Calu3 (cell line): ENCODE data around the gene CLNS1A. TPM values are rescaled to one million over a fixed set of nuclear protein-coding genes. Genes with fewer than 3 reads are reported as not detected.
"Not testable (repeated sequence)": the region's sequence is repeated elsewhere in the genome, so short reads cannot be mapped to it uniquely, and the experiment has no call there.

Source experiments
- BruUV-seq: library from RNA; stranded (reverse); fragments of 400-500 nt; replicated peaks from 2 replicates; lab custom pipeline; 2021; lab: Mats Ljungman, UMichigan
- CTCF ChIA-PET: fragments of 300-600 bp; sonication (Branson Sonifier 250); formaldehyde crosslinking; loops from one replicate; lab custom pipeline; 2022; ENCODE audit warnings: antibody characterized with exemption; lab: Charles Lee
- DNase-seq: peaks from one replicate; pipeline ENCODE4 v3.0.0; 2022
- H3K27ac Mint-ChIP-seq: one replicate; pipeline ENCODE4 v1.8.0; 2022; ENCODE audit warnings: mixed read lengths; ENCODE audit not compliant: unreplicated experiment
- H3K27me3 Mint-ChIP-seq: one replicate; pipeline ENCODE4 v1.8.0; 2022; ENCODE audit warnings: mixed read lengths; ENCODE audit not compliant: unreplicated experiment
- H3K36me3 Mint-ChIP-seq: one replicate; pipeline ENCODE4 v1.8.0; 2022; ENCODE audit warnings: mild to moderate bottlenecking, moderate library complexity, mixed read lengths; ENCODE audit not compliant: insufficient read depth, unreplicated experiment
- H3K4me1 Mint-ChIP-seq: one replicate; pipeline ENCODE4 v1.8.0; 2022; ENCODE audit warnings: mild to moderate bottlenecking, low read depth, mixed read lengths; ENCODE audit not compliant: unreplicated experiment
- H3K4me3 Mint-ChIP-seq: one replicate; pipeline ENCODE4 v1.8.0; 2022; ENCODE audit warnings: mild to moderate bottlenecking, low read depth, moderate library complexity, mixed read lengths; ENCODE audit not compliant: unreplicated experiment
- H3K9me3 Mint-ChIP-seq: one replicate; pipeline ENCODE4 v1.8.0; 2022; ENCODE audit warnings: low read depth, mixed read lengths; ENCODE audit not compliant: unreplicated experiment
- CTCF ChIP-seq: fragments of 200-600 bp; IDR thresholded peaks from one replicate; pipeline ENCODE4 v1.8.0; 2022; ENCODE audit warnings: antibody characterized with exemption; ENCODE audit not compliant: unreplicated experiment
- intact Hi-C: fragments of 100-400 bp; cut with micrococcal nuclease; formaldehyde crosslinking; loops from one replicate; pipeline ENCODE4 v1.10.0; 2022; ENCODE audit not compliant: unreplicated experiment
- total RNA-seq: library from RNA; stranded (reverse); gene quantifications from 2 replicates; pipeline ENCODE4 v1.2.3, GENCODE V29; 2022

CLNS1A gene
- total RNA-seq, 1 experiment from 2014 or later, result 99.6 TPM

- Mint-ChIP-seq H3K4me3 (peak overlapping the region; percentile 91), H3K36me3 (peaks cover 30% of the 10 kb centered on the region), H3K9me3 (no peaks in the 10 kb centered on the region), H3K4me1 (peaks cover 19% of the 10 kb centered on the region), H3K27me3 (no peaks in the 10 kb centered on the region), H3K27ac (peak overlapping the region; percentile 86)
- DNase-seq, result no peak
- TF ChIP-seq CTCF, result no peak
- CTCF ChIA-PET, result no interaction called here
- intact Hi-C loops, result no loop called here
- TSS peak; percentile 80 for BruUV-seq
Observed at GRCh38 chr11:77636731-77637344, 756 bp downstream of the CLNS1A start.

DNA sequence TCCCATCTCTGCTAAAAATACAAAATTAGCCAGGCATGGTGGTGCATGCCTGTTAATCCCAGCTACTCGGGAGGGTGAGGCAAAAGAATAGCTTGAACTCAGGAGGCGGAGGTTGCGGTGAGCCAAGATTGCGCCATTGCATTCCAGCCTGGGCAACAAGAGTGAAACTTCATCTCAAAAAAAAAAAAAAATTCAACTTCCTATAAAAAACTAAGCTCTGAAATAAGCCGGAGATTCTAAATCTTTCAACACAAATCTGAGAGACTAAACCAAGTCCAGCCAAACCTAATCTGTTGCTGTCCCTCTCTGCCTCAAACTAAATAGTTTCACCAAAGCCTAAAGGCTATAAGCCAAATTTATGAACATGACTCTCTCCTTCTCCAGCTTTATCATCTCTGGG, 3.7 kb downstream of the CLNS1A start:
- H3K27me3 Mint-ChIP-seq, BruUV-seq, H3K9me3 Mint-ChIP-seq, DNase-seq, intact Hi-C loops, H3K4me3 Mint-ChIP-seq, H3K27ac Mint-ChIP-seq, CTCF ChIA-PET: not testable (repeated sequence)
- Mint-ChIP-seq H3K36me3 (peaks cover 33% of the 10 kb centered on the region), H3K4me1 (peaks cover 19% of the 10 kb centered on the region)

DNA sequence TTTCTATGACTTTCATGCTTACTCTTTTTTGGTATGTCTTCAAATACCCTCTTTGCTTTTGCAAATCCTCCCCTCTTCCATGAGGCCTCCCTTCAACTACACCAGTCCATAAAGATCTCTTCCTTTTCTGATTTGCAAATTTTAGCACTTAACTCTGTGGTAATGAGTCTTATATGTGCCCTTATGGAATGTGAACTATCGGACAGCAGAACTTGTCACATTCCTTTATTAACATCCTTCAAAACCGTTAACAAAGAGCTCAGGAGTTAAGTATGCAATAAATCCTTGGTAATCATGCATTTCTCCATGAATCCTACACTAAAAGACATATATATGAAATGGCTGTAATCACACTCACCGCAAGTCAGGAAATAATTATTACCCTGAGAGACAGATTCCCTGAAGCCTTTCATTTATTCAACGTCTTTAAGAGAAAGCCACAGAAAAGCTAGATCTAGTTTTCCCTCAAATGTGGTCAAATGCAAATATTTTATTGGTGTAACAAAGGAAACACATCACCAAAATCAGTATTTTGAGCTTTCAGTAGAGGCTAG, 7.4 kb downstream of the CLNS1A start:
- Mint-ChIP-seq H3K36me3 (peaks cover 15% of the 10 kb centered on the region), H3K4me1 (peaks cover 4% of the 10 kb centered on the region)
- intact Hi-C loops, result no loop called here

GRCh38 chr11:77619576-77620198, 17.9 kb downstream of the CLNS1A start:
- CTCF ChIA-PET, result interaction anchor here (0.5 to 1.4 kb wide), 6 partner anchors 17 to 485 kb away, joined by 3 to 7 read pairs (median 4); partner anchors contain the start of gene AQP11
- H3K9me3 Mint-ChIP-seq, result no peaks in the 10 kb centered on the region
- no peaks in the 10 kb centered on the region for H3K27me3 Mint-ChIP-seq
- DNase-seq, result peak; percentile 59
- intact Hi-C loops, result loop anchor here (1.0 kb wide), 1 partner anchor 71 kb away; no protein-coding TSS in a partner anchor
- H3K4me3 Mint-ChIP-seq, result no peak overlapping the region
- peaks cover 40% of the 10 kb centered on the region for H3K36me3 Mint-ChIP-seq
- no peaks in the 10 kb centered on the region for H3K4me1 Mint-ChIP-seq
- no peak overlapping the region for H3K27ac Mint-ChIP-seq
- no TSS peak for BruUV-seq
- TF ChIP-seq CTCF, result peak; percentile 37

More for the DNA sequence above, 7.4 kb downstream of the CLNS1A start:
- DNase-seq, result no peak
- CTCF ChIA-PET, result no interaction called here
- H3K9me3 Mint-ChIP-seq, result no peaks in the 10 kb centered on the region
- H3K4me3 Mint-ChIP-seq, result no peak overlapping the region
- no peak overlapping the region for H3K27ac Mint-ChIP-seq
- no peaks in the 10 kb centered on the region for H3K27me3 Mint-ChIP-seq
- no peak for TF ChIP-seq CTCF
- BruUV-seq, result no TSS peak

GRCh38 chr11:77617892-77618291, 19.7 kb downstream of the CLNS1A start:
- intact Hi-C loops, result no loop called here
- no peak for TF ChIP-seq CTCF
- CTCF ChIA-PET, result no interaction called here
- DNase-seq, result no peak
- H3K4me3 Mint-ChIP-seq, result no peak overlapping the region
- peaks cover 38% of the 10 kb centered on the region for H3K36me3 Mint-ChIP-seq
- no peaks in the 10 kb centered on the region for H3K4me1 Mint-ChIP-seq
- BruUV-seq, result no TSS peak
- H3K9me3 Mint-ChIP-seq, result no peaks in the 10 kb centered on the region
- H3K27me3 Mint-ChIP-seq, result no peaks in the 10 kb centered on the region
- H3K27ac Mint-ChIP-seq, result no peak overlapping the region
